Measurements from ENCODE around the gene CDC42EP3. TPM values are rescaled to one million over a fixed set of nuclear protein-coding genes. Genes with fewer than 3 reads are reported as not detected.

Gene CDC42EP3
- total RNA-seq, 4 donors from 2014 or later = 8.1 to 24.7 (median 18.8) TPM

DNA sequence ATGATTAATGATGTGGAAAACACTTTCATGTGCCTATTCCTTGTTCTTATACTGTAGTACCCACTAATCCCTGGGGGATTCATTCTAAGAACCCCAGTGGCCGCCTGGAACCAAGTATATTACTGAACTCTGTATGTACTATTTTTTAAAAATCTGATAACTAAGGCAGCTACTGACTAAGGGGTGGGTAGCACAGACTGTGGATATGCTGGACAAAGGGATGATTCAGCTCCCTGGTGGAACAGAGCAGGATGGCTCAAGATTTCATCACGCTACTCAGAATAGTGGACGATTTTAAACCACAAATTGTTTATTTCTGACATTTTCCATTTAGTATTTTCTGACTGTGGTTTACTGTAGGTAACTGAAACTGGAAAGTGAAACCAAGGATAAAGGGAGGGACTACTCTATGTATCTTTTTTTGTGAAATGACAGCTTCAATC lies 41.8 kb upstream of the CDC42EP3 start:
- WGBS, 2 donors = 81 to 91% methylated on average over 3 of the region's 3 CpGs
- Histone ChIP-seq H3K4me3 (replicated peaks in 1 of 3) (no peak overlapping the region), H3K36me3 (no peaks in the 10 kb centered on the region), H3K27ac (no peak overlapping the region), H3K27me3 (no peaks in the 10 kb centered on the region), H3K4me1 (no peaks in the 10 kb centered on the region), H3K9me3 (no peaks in the 10 kb centered on the region)
- TF ChIP-seq POLR2A (IDR thresholded peaks at IDR 0.05) = no peak
- TF ChIP-seq, protein P1, sequence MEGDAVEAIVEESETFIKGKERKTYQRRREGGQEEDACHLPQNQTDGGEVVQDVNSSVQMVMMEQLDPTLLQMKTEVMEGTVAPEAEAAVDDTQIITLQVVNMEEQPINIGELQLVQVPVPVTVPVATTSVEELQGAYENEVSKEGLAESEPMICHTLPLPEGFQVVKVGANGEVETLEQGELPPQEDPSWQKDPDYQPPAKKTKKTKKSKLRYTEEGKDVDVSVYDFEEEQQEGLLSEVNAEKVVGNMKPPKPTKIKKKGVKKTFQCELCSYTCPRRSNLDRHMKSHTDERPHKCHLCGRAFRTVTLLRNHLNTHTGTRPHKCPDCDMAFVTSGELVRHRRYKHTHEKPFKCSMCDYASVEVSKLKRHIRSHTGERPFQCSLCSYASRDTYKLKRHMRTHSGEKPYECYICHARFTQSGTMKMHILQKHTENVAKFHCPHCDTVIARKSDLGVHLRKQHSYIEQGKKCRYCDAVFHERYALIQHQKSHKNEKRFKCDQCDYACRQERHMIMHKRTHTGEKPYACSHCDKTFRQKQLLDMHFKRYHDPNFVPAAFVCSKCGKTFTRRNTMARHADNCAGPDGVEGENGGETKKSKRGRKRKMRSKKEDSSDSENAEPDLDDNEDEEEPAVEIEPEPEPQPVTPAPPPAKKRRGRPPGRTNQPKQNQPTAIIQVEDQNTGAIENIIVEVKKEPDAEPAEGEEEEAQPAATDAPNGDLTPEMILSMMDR (IDR thresholded peaks at IDR 0.05) = no peak
- intact Hi-C loops (cut with DNase I) = no loop called here
- no peak for DNase-seq

DNA sequence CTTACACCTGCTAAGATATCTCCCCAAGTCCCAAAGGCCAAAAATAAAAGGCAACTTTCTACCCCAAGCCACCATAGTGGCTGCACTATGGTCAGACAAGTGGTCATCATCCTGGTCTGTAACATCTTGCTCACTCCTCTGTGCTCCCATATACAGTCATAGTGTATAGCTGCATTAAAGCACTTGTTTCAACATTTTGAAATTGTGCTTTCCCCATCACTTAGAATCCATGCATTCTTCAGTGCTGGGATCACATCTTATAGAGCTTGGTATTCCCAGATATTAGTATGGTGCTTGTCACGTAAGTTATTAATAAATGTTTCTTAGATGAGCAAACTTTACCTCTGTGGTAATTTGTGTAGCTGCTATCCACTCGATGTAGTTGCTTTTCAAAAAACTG lies 40.4 kb upstream of the CDC42EP3 start:
- no peak for TF ChIP-seq POLR2A (IDR thresholded peaks at IDR 0.05)
- TF ChIP-seq, protein P1 (IDR thresholded peaks at IDR 0.05) = no peak
- H3K9me3 ChIP-seq = no peaks in the 10 kb centered on the region
- no peaks in the 10 kb centered on the region for H3K36me3 ChIP-seq
- no peaks in the 10 kb centered on the region for H3K4me1 ChIP-seq
- WGBS, 2 donors = 92 to 93% methylated on average over 2 of the region's 2 CpGs
- intact Hi-C loops (cut with DNase I) = no loop called here
- DNase-seq = no peak
- H3K27me3 ChIP-seq = no peaks in the 10 kb centered on the region
- H3K27ac ChIP-seq = no peak overlapping the region
- H3K4me3 ChIP-seq (replicated peaks in 1 of 3) = no peak overlapping the region

DNA sequence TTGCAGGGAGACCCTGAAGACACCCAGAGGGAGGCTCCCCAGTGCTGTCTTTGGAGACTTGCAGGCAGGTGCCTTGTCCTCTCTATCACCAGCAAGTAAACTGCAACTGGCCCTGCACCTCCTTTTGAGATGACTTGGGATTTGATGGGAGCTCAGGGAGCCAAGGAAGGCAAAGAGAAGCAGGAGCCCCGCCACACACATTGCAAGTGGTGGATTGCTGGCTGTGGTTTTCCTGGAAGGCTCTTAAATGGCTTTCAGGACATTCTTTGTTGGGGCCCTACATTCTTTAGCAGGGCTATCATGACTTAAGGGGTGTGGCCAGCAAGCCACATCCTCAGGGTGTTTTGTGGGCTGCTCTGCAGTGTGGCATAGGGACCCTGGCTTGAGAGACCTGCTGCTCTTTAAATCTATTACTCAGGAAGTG lies 39.9 kb upstream of the CDC42EP3 start:
- TF ChIP-seq, protein P1 (IDR thresholded peaks at IDR 0.05) = no peak
- no peak for TF ChIP-seq POLR2A (IDR thresholded peaks at IDR 0.05)
- Histone ChIP-seq H3K27ac (no peak overlapping the region), H3K4me1 (no peaks in the 10 kb centered on the region), H3K4me3 (replicated peaks in 1 of 3) (no peak overlapping the region), H3K36me3 (no peaks in the 10 kb centered on the region), H3K9me3 (no peaks in the 10 kb centered on the region), H3K27me3 (no peaks in the 10 kb centered on the region)
- 80 to 91% methylated on average over 1 of the region's 1 CpG for WGBS, 2 donors
- intact Hi-C loops (cut with DNase I) = no loop called here
- DNase-seq = no peak

DNA sequence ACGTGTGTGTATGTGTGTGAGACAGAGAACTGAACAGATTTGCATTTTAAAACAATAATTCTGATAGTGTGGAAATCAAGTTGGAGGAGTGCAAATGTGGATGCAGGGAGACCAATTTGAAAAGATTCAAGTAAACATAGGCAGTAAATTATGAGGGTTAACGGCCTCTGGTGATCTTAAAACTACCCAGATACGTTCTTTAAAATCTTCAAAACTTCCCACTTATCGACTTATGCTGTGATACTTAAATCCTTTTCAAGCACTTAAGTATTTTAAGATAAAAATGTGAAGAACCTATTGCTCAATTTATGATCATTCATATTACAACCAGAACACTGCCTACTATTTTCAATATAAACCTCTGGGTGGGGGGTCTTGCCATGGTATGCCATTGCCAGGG lies 37.7 kb upstream of the CDC42EP3 start:
- intact Hi-C loops (cut with DNase I) = no loop called here
- TF ChIP-seq, protein P1 (IDR thresholded peaks at IDR 0.05) = no peak
- TF ChIP-seq POLR2A (IDR thresholded peaks at IDR 0.05) = no peak
- H3K27ac ChIP-seq = no peak overlapping the region
- no peaks in the 10 kb centered on the region for H3K27me3 ChIP-seq
- 79 to 91% methylated on average over 4 of the region's 4 CpGs for WGBS, 2 donors
- H3K4me3 ChIP-seq (replicated peaks in 1 of 3) = no peak overlapping the region
- H3K36me3 ChIP-seq = no peaks in the 10 kb centered on the region
- no peak for DNase-seq
- no peaks in the 10 kb centered on the region for H3K9me3 ChIP-seq
- no peaks in the 10 kb centered on the region for H3K4me1 ChIP-seq

DNA sequence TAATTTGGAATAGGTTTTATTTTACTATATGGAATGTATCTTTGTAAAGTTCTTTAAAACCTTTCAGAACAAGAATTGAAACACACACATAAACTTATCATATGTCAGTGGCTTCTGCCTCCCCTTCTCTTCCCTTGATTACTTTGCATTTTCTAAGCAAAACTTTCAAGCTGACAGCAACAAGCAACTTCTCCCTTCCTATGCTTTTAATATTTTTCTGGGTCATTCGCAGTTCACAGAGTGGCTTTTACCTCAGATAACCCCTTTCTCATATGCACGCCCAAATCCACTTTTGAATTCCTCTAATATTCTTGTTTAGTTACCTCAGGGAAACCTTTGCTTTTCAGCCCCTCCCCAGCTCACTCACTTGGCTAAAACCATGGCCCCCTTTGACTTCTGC lies 36.7 kb upstream of the CDC42EP3 start:
- Histone ChIP-seq H3K4me1 (no peaks in the 10 kb centered on the region), H3K27me3 (no peaks in the 10 kb centered on the region), H3K4me3 (replicated peaks in 1 of 3) (no peak overlapping the region), H3K9me3 (no peaks in the 10 kb centered on the region), H3K27ac (no peak overlapping the region), H3K36me3 (no peaks in the 10 kb centered on the region)
- DNase-seq = no peak
- TF ChIP-seq, protein P1 (IDR thresholded peaks at IDR 0.05) = no peak
- 74 to 87% methylated on average over 2 of the region's 2 CpGs for WGBS, 2 donors
- intact Hi-C loops (cut with DNase I) = no loop called here

Measured in thyroid gland (tissue), 4 donors.